ENCODE data around the gene EEF1AKMT2.
A peak's percentile ranks its signal among the peaks of the same experiment; 100 is the strongest.

Gene EEF1AKMT2

GRCh38 chr10:124719213-124719851 is 72.4 kb downstream of the EEF1AKMT2 start:
- DNase-seq (ENCODE audit: low spot score) = peak; percentile 64

- DNase-seq (ENCODE audit: low spot score) = no peak
These were observed 73.6 kb downstream of the EEF1AKMT2 start for GRCh38 chr10:124717911-124718741.

- DNase-seq (ENCODE audit: low spot score) = no peak
These were observed 74.5 kb downstream of the EEF1AKMT2 start for GRCh38 chr10:124717041-124717757.

GRCh38 chr10:124716369-124716768 is 75.3 kb downstream of the EEF1AKMT2 start:
- no peak for DNase-seq (ENCODE audit: low spot score)

- DNase-seq (ENCODE audit: low spot score) = no peak
These were observed 76.2 kb downstream of the EEF1AKMT2 start for GRCh38 chr10:124715439-124715838.

GRCh38 chr10:124713679-124714255 is 77.9 kb downstream of the EEF1AKMT2 start:
- DNase-seq (ENCODE audit: low spot score) = no peak

- DNase-seq (ENCODE audit: low spot score) = no peak
These were observed 78.8 kb downstream of the EEF1AKMT2 start for GRCh38 chr10:124712704-124713407.

GRCh38 chr10:124711145-124711544 is 80.5 kb downstream of the EEF1AKMT2 start:
- DNase-seq (ENCODE audit: low spot score) = no peak

GRCh38 chr10:124710266-124710881 is 81.3 kb downstream of the EEF1AKMT2 start:
- no peak for DNase-seq (ENCODE audit: low spot score)

GRCh38 chr10:124709861-124710260 is 81.8 kb downstream of the EEF1AKMT2 start:
- no peak for DNase-seq (ENCODE audit: low spot score)

GRCh38 chr10:124708922-124709520 is 82.7 kb downstream of the EEF1AKMT2 start:
- no peak for DNase-seq (ENCODE audit: low spot score)

- DNase-seq (ENCODE audit: low spot score) = no peak
These were observed 83.4 kb downstream of the EEF1AKMT2 start for GRCh38 chr10:124708246-124708779.

Data from hepatic stellate cell (primary cell).